Measurements from ENCODE around the gene SLC16A11.
A peak's percentile ranks its signal among the peaks of the same experiment; 100 is the strongest.

SLC16A11 gene

GRCh38 chr17:7020894-7021664, 22.8 kb downstream of the SLC16A11 start:
- Histone ChIP-seq H3K9me3 (ENCODE audit: control insufficient read depth, low read length) (no peaks in the 10 kb centered on the region), H3K9ac (ENCODE audit: low read length) (peak overlapping the region; percentile 56), H3K4me3 (ENCODE audit: low read length) (no peak overlapping the region), H3K27me3 (ENCODE audit: control insufficient read depth, insufficient read depth, low read length) (peaks cover 19% of the 10 kb centered on the region), H3K36me3 (ENCODE audit: control insufficient read depth, insufficient read depth, low read length) (no peaks in the 10 kb centered on the region), H3K4me1 (ENCODE audit: control insufficient read depth, insufficient read depth, low read length) (peaks cover 27% of the 10 kb centered on the region)

DNA sequence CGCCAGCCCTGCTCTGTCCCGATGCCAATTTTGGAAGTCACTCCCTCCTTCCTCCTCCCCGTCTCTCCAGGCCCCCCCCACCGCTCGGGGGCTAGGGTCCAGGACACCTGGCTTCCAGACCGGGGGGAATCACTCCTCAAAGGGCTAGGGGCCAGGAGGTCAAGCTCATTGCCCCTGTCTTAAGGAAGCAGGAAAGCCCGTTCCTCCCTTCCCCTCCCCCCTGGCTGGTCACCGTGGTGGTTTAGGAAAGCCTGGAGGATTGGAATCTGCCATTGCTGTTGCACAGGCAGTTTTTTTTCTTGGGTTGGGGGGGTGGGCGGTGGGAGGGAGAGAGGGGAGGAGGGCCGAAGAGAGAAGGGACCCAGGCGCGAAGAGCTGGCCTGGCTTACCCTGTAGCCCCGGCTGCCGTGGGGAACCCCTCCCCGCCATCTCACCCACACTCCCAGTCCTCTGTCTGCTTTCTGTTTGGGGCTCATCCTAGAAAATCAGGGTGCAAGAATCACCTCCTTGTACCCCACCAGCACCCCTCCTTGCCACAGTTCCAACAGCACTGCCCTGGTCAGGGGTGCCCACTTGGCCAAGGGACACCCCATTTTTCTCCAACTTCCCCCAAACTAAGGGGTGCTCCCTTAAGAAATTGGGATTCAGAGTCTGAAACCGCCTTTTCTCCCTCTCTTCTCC, 23.9 kb downstream of the SLC16A11 start:
- Histone ChIP-seq H3K9ac (ENCODE audit: low read length) (peak overlapping the region; percentile 71), H3K4me3 (ENCODE audit: low read length) (peak overlapping the region; percentile 52), H3K9me3 (ENCODE audit: control insufficient read depth, low read length) (no peaks in the 10 kb centered on the region), H3K36me3 (ENCODE audit: control insufficient read depth, insufficient read depth, low read length) (no peaks in the 10 kb centered on the region), H3K4me1 (ENCODE audit: control insufficient read depth, insufficient read depth, low read length) (peaks cover 27% of the 10 kb centered on the region), H3K27me3 (ENCODE audit: control insufficient read depth, insufficient read depth, low read length) (peaks cover 19% of the 10 kb centered on the region)

GRCh38 chr17:7019367-7019766, 24.5 kb downstream of the SLC16A11 start:
- Histone ChIP-seq H3K4me3 (ENCODE audit: low read length) (peak overlapping the region; percentile 52), H3K4me1 (ENCODE audit: control insufficient read depth, insufficient read depth, low read length) (peaks cover 27% of the 10 kb centered on the region), H3K9ac (ENCODE audit: low read length) (peak overlapping the region; percentile 71)

DNA sequence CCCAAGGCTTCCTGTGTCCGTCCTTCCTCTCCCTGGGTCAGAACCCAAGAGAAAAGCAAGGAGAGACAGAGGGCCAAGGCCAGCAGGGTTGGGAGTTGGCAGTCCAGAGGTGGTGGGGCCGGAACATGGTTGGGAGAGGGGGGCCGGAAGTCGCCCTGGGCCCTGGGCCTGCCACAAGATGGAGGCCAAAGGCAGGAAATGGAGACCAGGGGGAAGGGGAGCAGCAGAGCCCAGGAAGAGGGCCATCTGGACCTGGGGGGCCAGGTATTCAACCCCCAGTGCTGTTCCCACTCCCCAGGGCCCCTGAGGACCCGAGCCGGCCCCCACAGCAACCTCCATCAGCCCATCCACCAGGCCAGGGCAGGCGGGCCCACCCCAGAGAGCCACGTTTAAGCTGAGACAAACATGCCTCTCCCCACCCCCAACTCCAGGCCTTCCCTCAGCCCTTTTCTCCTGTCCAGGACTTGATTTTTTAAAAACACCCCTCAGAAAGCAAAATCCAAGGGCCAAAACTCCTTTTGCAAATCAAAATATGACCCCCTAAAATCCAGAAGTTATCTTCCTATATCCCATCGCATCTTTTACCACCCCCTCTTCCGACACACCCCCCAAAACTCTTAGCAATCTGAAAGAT, 25.4 kb downstream of the SLC16A11 start:
- H3K9me3 ChIP-seq (ENCODE audit: control insufficient read depth, low read length) = no peaks in the 10 kb centered on the region
- H3K27me3 ChIP-seq (ENCODE audit: control insufficient read depth, insufficient read depth, low read length) = peaks cover 19% of the 10 kb centered on the region
- peak overlapping the region; percentile 71 for H3K9ac ChIP-seq (ENCODE audit: low read length)
- H3K36me3 ChIP-seq (ENCODE audit: control insufficient read depth, insufficient read depth, low read length) = no peaks in the 10 kb centered on the region
- peaks cover 31% of the 10 kb centered on the region for H3K4me1 ChIP-seq (ENCODE audit: control insufficient read depth, insufficient read depth, low read length)
- no peak overlapping the region for H3K4me3 ChIP-seq (ENCODE audit: low read length)

More at GRCh38 chr17:7019367-7019766, 24.5 kb downstream of the SLC16A11 start:
- H3K27me3 ChIP-seq (ENCODE audit: control insufficient read depth, insufficient read depth, low read length) = peaks cover 19% of the 10 kb centered on the region
- H3K36me3 ChIP-seq (ENCODE audit: control insufficient read depth, insufficient read depth, low read length) = no peaks in the 10 kb centered on the region
- no peaks in the 10 kb centered on the region for H3K9me3 ChIP-seq (ENCODE audit: control insufficient read depth, low read length)

GRCh38 chr17:7017827-7018200, 26.1 kb downstream of the SLC16A11 start:
- Histone ChIP-seq H3K4me3 (ENCODE audit: low read length) (no peak overlapping the region), H3K4me1 (ENCODE audit: control insufficient read depth, insufficient read depth, low read length) (peaks cover 29% of the 10 kb centered on the region), H3K9me3 (ENCODE audit: control insufficient read depth, low read length) (no peaks in the 10 kb centered on the region), H3K9ac (ENCODE audit: low read length) (peak overlapping the region; percentile 71), H3K36me3 (ENCODE audit: control insufficient read depth, insufficient read depth, low read length) (no peaks in the 10 kb centered on the region), H3K27me3 (ENCODE audit: control insufficient read depth, insufficient read depth, low read length) (peaks cover 14% of the 10 kb centered on the region)

DNA sequence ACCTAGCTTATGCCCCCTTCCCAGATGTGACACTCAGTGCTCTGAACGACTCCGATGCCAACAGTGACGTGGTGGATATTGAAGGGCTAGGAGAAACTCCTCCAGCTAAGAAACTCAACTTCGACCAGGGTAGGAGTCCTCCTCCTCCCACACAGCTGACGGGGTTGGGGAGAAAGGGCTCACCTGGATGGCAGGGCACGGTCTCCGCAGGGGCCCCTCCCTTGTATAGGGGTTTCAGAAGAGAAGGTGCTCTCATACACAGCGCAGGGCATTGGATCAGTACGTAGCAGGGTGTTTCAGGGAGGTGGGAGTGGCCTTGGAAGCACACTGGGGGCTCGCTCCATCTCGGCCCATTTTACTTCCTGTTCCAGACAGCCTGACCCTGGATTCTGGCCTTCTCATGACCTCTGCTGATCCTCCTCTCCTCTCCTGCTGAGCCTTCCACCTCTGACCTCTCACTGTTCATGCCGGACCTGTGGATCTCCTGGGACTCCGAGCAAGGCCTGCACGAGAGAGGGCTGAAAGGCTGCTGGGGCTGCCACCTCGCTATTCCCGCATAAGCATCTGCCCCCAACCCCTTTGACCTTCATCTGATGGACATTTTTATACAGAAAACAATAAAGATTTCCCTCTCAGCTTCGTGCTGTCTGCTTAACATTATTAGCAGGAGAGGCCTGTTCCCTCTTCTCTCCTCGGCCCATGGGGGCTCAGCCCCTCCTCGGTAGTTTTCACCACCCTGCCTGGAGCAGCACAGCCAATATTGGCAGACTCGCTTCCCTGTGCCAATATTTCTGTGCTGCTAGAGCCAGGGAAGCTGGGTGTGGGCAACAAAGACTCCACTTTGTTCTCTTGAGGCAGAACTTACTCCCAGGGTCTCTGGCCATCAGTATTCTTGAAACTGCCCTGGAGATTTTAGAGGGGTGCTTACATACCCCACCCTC, 26.7 kb downstream of the SLC16A11 start:
- Histone ChIP-seq H3K9ac (ENCODE audit: low read length) (no peak overlapping the region), H3K27me3 (ENCODE audit: control insufficient read depth, insufficient read depth, low read length) (peaks cover 7% of the 10 kb centered on the region), H3K9me3 (ENCODE audit: control insufficient read depth, low read length) (no peaks in the 10 kb centered on the region), H3K4me1 (ENCODE audit: control insufficient read depth, insufficient read depth, low read length) (peaks cover 22% of the 10 kb centered on the region), H3K36me3 (ENCODE audit: control insufficient read depth, insufficient read depth, low read length) (no peaks in the 10 kb centered on the region), H3K4me3 (ENCODE audit: low read length) (no peak overlapping the region)

GRCh38 chr17:7016418-7016817, 27.5 kb downstream of the SLC16A11 start:
- peaks cover 15% of the 10 kb centered on the region for H3K4me1 ChIP-seq (ENCODE audit: control insufficient read depth, insufficient read depth, low read length)
- H3K9ac ChIP-seq (ENCODE audit: low read length) = no peak overlapping the region
- H3K4me3 ChIP-seq (ENCODE audit: low read length) = no peak overlapping the region

DNA sequence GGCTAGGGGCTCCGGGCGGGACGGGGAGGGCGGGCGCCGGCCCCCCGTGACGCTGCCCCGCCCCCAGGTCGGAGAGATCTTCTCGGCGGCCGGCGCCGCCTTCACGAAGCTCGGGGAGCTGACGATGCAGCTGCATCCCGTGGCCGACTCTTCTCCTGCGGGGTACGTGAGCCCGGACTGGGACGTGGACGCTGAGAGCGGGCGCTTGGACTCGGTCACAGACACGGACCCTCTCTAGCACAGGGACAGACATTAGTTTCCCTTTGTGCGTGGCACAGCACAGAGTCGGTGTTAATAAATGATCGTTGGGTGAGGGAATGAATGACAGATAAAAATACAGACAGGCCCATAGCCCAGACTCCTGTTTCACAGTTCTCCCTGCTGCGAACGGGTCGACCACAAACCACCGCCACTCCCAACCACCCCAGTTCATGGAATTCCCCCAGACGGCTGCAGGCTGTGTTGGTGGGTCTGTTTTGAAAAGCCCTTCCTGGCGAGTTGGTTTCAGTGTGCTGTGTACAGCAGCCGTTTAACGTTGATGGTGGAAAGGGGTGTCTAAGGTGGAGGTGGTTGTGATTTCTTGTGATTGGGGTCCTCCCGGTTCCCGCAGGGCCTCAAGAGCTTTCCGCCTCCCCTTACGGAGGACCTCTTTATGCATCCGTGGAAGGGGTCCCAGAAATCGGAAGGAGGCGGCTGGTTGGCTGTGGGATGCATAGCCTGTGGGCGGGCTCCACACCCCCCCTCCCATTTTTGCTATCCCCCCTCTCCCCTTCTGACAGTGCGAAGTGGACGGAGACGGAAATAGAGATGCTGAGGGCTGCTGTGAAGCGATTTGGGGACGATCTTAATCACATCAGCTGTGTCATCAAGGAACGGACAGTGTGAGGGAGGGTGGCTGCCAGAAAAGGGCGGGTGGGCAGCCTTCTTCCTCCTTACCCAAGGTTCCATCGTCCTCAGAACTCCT, 28.6 kb downstream of the SLC16A11 start:
- peak overlapping the region; percentile 92 for H3K9ac ChIP-seq (ENCODE audit: low read length)
- H3K4me1 ChIP-seq (ENCODE audit: control insufficient read depth, insufficient read depth, low read length) = peaks cover 21% of the 10 kb centered on the region
- no peaks in the 10 kb centered on the region for H3K27me3 ChIP-seq (ENCODE audit: control insufficient read depth, insufficient read depth, low read length)
- no peaks in the 10 kb centered on the region for H3K36me3 ChIP-seq (ENCODE audit: control insufficient read depth, insufficient read depth, low read length)
- H3K4me3 ChIP-seq (ENCODE audit: low read length) = no peak overlapping the region
- H3K9me3 ChIP-seq (ENCODE audit: control insufficient read depth, low read length) = no peaks in the 10 kb centered on the region

More at GRCh38 chr17:7016418-7016817, 27.5 kb downstream of the SLC16A11 start:
- Histone ChIP-seq H3K27me3 (ENCODE audit: control insufficient read depth, insufficient read depth, low read length) (peaks cover 2% of the 10 kb centered on the region), H3K9me3 (ENCODE audit: control insufficient read depth, low read length) (no peaks in the 10 kb centered on the region), H3K36me3 (ENCODE audit: control insufficient read depth, insufficient read depth, low read length) (no peaks in the 10 kb centered on the region)

- Histone ChIP-seq H3K36me3 (ENCODE audit: control insufficient read depth, insufficient read depth, low read length) (no peaks in the 10 kb centered on the region), H3K4me3 (ENCODE audit: low read length) (peak overlapping the region; percentile 87), H3K9me3 (ENCODE audit: control insufficient read depth, low read length) (no peaks in the 10 kb centered on the region), H3K27me3 (ENCODE audit: control insufficient read depth, insufficient read depth, low read length) (no peaks in the 10 kb centered on the region), H3K9ac (ENCODE audit: low read length) (peak overlapping the region; percentile 92), H3K4me1 (ENCODE audit: control insufficient read depth, insufficient read depth, low read length) (peaks cover 27% of the 10 kb centered on the region)
Measured at GRCh38 chr17:7014261-7014994, 29.5 kb downstream of the SLC16A11 start.

- Histone ChIP-seq H3K4me3 (ENCODE audit: low read length) (peak overlapping the region; percentile 87), H3K9me3 (ENCODE audit: control insufficient read depth, low read length) (no peaks in the 10 kb centered on the region), H3K36me3 (ENCODE audit: control insufficient read depth, insufficient read depth, low read length) (no peaks in the 10 kb centered on the region), H3K4me1 (ENCODE audit: control insufficient read depth, insufficient read depth, low read length) (peaks cover 27% of the 10 kb centered on the region), H3K27me3 (ENCODE audit: control insufficient read depth, insufficient read depth, low read length) (no peaks in the 10 kb centered on the region), H3K9ac (ENCODE audit: low read length) (peak overlapping the region; percentile 92)
Measured at GRCh38 chr17:7011942-7012254, 32.0 kb downstream of the SLC16A11 start.
